Cardiac ventricle fibroblast (primary cell): ENCODE measurements around the gene TRMT6. TPM values are rescaled to one million over a fixed set of nuclear protein-coding genes. Genes with fewer than 3 reads are reported as not detected.

ENCODE experiments used
- total RNA-seq: library from RNA; depleted of rRNA; stranded (reverse); fragments of >200 nt; gene quantifications from 2 replicates; pipeline ENCODE4 v1.2.3, GENCODE V29; 2015

The TRMT6 gene
- total RNA-seq = 6.9 and 10.3 TPM in 2 replicates

GRCh38 chr20:5950271-5951031 is at the start of gene TRMT6, which contains the start of gene MCM8:
Gene TRMT6, minus strand, starts transcription at chr20:5950533. Its CDS starts 128 bp downstream, at chr20:5950405.
Gene MCM8, plus strand, starts transcription at chr20:5950652. Its CDS starts 1,364 bp downstream, at chr20:5952016.

Other genes starting within 250 kb of the TRMT6 start
- gene SHLD1, start 200.1 kb downstream of the TRMT6 start, total RNA-seq = 2.1 and 10.5 TPM in 2 replicates
- 0.10 and 0.94 TPM in 2 replicates for gene CHGB, start 39.0 kb downstream of the TRMT6 start, total RNA-seq
- gene MCM8, start 119 bp upstream of the TRMT6 start, total RNA-seq = 1.2 and 1.5 TPM in 2 replicates
- gene CRLS1, start 55.6 kb upstream of the TRMT6 start, total RNA-seq = 28.0 and 31.0 TPM in 2 replicates
- gene LRRN4, start 103.5 kb upstream of the TRMT6 start, total RNA-seq = not detected in 2 replicates
- gene FERMT1, start 172.5 kb upstream of the TRMT6 start, total RNA-seq = 1.6 and 4.9 TPM in 2 replicates